ENCODE results near the gene SORCS1.

- TF ChIP-seq POLR2A (IDR thresholded peaks at IDR 0.05; ENCODE audit: extremely low read depth, insufficient read length) (no peak), CTCF (IDR thresholded peaks at IDR 0.05; ENCODE audit: low read depth, low read length) (no peak), MAX (IDR thresholded peaks at IDR 0.05; ENCODE audit: low read depth, low read length) (no peak), MYC (IDR thresholded peaks at IDR 0.05; ENCODE audit: low read depth, low read length) (no peak)
Observed at GRCh38 chr10:107144490-107144889, 20.0 kb downstream of the SORCS1 start.

All from NB4 (cell line).